Retinal pigment epithelial cell (primary cell): ENCODE measurements around the gene CLEC1A.
"Not testable (repeated sequence)": the region's sequence is repeated elsewhere in the genome, so short reads cannot be mapped to it uniquely, and the experiment has no call there.

Experiments
- DNase-seq: peaks from one replicate; pipeline ENCODE4 v3.0.0-alpha.2; 2010; ENCODE audit warnings: low read depth
- H3K4me3 ChIP-seq: 2 replicates; pipeline ENCODE4 v1.5.1; 2011; ENCODE audit warnings: mild to moderate bottlenecking, low read length, control low read depth, moderate library complexity
- CTCF ChIP-seq: conservative IDR thresholded peaks from 2 replicates; pipeline ENCODE4 v1.5.1; 2011; ENCODE audit warnings: low read depth, low read length, control low read depth, inconsistent platforms

The CLEC1A gene

GRCh38 chr12:10031321-10031720, 67.5 kb downstream of the CLEC1A start:
- no peak for DNase-seq

DNA sequence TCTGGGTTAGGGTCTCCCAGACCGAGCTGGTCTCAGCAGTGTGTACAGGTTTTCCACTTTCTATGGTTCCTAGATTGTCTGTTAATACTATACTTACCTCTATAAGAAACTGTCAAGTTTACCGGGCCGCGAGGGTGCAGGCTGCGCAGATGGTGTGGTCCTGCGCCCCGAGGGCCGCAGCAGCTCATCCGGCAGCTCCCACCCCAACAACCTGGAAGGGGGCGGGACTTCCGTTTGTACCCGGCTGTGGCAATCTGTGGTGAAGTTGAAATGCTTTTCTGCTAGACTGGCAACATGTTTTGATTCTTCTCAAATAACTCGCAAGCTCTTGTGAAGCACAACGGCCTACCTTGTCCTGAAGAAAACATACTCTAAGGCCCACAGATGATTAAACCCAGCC, 68.3 kb downstream of the CLEC1A start, which contains the start of gene CLEC9A:
CLEC9A (plus strand) TSS at position 237 of the 400 bp plus-strand sequence. CDS start 22,006 bp downstream, outside the sequence.
- no peak for TF ChIP-seq CTCF
- H3K4me3 ChIP-seq: no peak within 1 kb of the TSS
- no peak for DNase-seq

More at GRCh38 chr12:10031321-10031720, 67.5 kb downstream of the CLEC1A start:
- TF ChIP-seq CTCF: no peak
- no peak overlapping the region for H3K4me3 ChIP-seq

- TF ChIP-seq CTCF: no peak
- H3K4me3 ChIP-seq: no peak overlapping the region
- no peak for DNase-seq
Observed at GRCh38 chr12:10027721-10028120, 71.1 kb downstream of the CLEC1A start.

DNA sequence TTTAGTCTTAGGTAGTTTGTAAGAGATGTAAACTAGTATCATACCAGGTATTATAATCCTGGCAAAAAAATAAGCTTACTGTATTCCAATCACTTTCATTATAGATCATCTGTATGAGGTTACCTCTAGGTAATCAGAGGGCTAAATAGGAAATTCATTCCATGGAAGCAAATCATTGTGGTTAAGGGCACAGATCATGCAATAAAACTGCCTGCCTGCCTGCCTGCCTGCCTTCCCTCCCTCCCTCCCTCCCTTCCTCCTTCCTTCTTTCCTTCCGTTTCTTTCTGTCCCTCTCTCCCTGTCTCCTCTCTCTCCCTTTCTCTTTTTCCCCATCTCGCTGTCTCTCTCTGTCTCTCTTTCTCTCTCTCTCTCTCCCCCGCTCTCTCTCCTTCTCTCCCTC, 71.5 kb downstream of the CLEC1A start:
- no peak for TF ChIP-seq CTCF
- DNase-seq: no peak
- no peak overlapping the region for H3K4me3 ChIP-seq

DNA sequence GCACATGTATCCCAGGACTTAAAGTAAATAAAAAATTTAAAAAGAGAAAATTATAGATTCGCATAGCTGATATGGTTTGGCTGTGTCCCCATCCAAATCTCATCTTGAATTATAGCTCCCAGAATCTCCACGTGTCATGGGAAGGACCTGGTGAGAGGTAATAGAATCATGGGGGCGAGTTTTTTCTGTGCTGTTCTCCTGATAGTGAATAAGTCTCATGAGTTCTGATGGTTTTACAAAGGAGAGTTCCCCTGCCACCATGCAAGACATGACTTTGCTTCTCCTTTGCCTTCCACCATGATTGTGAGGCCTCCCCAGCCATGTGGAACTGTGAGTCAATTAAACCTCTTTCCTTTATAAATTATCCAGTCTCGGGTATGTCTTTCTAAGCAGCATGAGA, 72.1 kb downstream of the CLEC1A start:
- not testable (repeated sequence) for H3K4me3 ChIP-seq, DNase-seq

DNA sequence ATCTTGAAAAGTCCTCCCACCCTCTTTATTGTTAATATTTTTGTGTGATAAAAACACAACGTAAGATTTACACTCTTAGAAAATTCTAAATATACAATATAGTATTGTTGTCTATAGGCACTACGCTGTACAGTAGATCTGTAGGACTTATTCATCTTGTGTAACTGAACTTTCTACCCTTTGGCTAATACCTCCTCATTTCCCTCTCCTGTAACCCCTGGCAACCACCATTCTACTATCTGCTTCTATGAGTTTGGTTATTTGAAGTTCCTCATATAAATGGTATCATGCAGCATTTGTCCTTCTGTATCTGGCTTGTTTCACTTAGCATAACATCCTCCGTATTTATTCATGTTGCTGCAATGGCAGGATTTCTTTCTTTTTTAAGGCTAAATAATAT, 73.5 kb downstream of the CLEC1A start:
- no peak overlapping the region for H3K4me3 ChIP-seq
- TF ChIP-seq CTCF: no peak
- no peak for DNase-seq

DNA sequence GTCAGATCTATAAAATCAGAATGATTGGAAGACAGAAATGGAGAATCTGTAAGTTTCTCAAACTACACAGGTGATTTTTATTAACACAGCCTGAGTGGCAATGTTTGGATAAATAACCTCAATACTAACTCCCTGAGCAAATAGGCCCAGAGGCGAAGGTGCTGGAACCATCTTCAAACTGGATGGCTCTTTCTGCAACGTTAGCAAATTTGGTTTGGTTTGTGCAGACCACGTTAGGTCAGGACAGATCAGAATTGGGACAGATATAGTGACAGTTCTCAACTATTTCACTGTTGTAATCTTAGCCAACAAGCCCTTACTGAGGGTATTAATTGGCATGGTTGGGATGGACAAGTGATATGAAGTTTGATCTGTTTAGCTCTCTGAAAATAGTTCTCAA, 77.4 kb downstream of the CLEC1A start:
- no peak overlapping the region for H3K4me3 ChIP-seq
- TF ChIP-seq CTCF: no peak
- no peak for DNase-seq
